ENCODE measurements around the gene SKAP1.

- TF ChIP-seq CTCF (IDR thresholded peaks at IDR 0.05) (no peak), POLR2A (IDR thresholded peaks at IDR 0.05) (no peak)
Observed at GRCh38 chr17:48155889-48156611, 274.0 kb downstream of the SKAP1 start.
